OCI-LY1 (cell line): ENCODE data around the gene PCGF3.

Source experiments
- H2AFZ ChIP-seq: fragments of 200-600 bp; sonication (generic), shearing (Covaris generic); 2 replicates; pipeline ENCODE4 v1.6.0; 2014; ENCODE audit warnings: antibody characterized with exemption, mild to moderate bottlenecking, low read length
- H3F3A ChIP-seq: fragments of 200-600 bp; sonication (generic), shearing (Covaris generic); 2 replicates; pipeline ENCODE4 v1.6.0; 2014; ENCODE audit warnings: mild to moderate bottlenecking, antibody characterized with exemption, low read length, moderate library complexity; ENCODE audit not compliant: insufficient read depth
- H3K27ac ChIP-seq: fragments of 200-600 bp; sonication (generic); 2 replicates; pipeline ENCODE4 v1.5.1; 2014; ENCODE audit warnings: low read length, mixed run types, mild to moderate bottlenecking, low read depth; ENCODE audit not compliant: poor library complexity, severe bottlenecking
- H3K27me3 ChIP-seq: fragments of 200-600 bp; sonication (generic); 2 replicates; pipeline ENCODE4 v1.6.0; 2014; ENCODE audit warnings: antibody characterized with exemption, mild to moderate bottlenecking, low read length, moderate library complexity; ENCODE audit not compliant: insufficient read depth
- H3K36me3 ChIP-seq: fragments of 200-600 bp; sonication (generic); 2 replicates; pipeline ENCODE4 v1.6.1; 2014; ENCODE audit warnings: mild to moderate bottlenecking, antibody characterized with exemption, low read length, moderate library complexity, mixed read lengths; ENCODE audit not compliant: insufficient read depth
- H3K4me1 ChIP-seq: fragments of 200-600 bp; sonication (generic); 2 replicates; pipeline ENCODE4 v1.5.1; 2014; ENCODE audit warnings: mild to moderate bottlenecking, low read length, moderate library complexity; ENCODE audit not compliant: insufficient read depth, severe bottlenecking
- H3K4me2 ChIP-seq: fragments of 200-600 bp; sonication (generic), shearing (Covaris generic); 2 replicates; pipeline ENCODE4 v1.6.1; 2014; ENCODE audit warnings: low read length
- H3K4me3 ChIP-seq: fragments of 200-600 bp; sonication (generic); 2 replicates; pipeline ENCODE4 v1.5.1; 2014; ENCODE audit warnings: low read length, low read depth, mild to moderate bottlenecking, mixed read lengths; ENCODE audit not compliant: poor library complexity, severe bottlenecking
- H3K79me2 ChIP-seq: fragments of 200-600 bp; shearing (Covaris generic); 2 replicates; pipeline ENCODE4 v1.6.1; 2016; ENCODE audit warnings: mixed run types, low read length, mixed read lengths; ENCODE audit not compliant: insufficient read depth
- H3K9ac ChIP-seq: fragments of 200-600 bp; sonication (generic), shearing (Covaris generic); 2 replicates; pipeline ENCODE4 v1.6.1; 2014; ENCODE audit warnings: mild to moderate bottlenecking, low read length, mixed read lengths
- H3K9me2 ChIP-seq: fragments of 200-600 bp; sonication (generic), shearing (Covaris generic); 2 replicates; pipeline ENCODE4 v1.6.1; 2014; ENCODE audit warnings: low read depth, mild to moderate bottlenecking, low read length, mixed read lengths
- H3K9me3 ChIP-seq: fragments of 200-600 bp; shearing (Covaris generic); 2 replicates; pipeline ENCODE4 v1.6.1; 2014; ENCODE audit warnings: low read length, mixed read lengths
- H4K20me1 ChIP-seq: fragments of 200-600 bp; sonication (generic), shearing (Covaris generic); 2 replicates; pipeline ENCODE4 v1.6.0; 2016; ENCODE audit warnings: mild to moderate bottlenecking, low read length; ENCODE audit not compliant: insufficient read depth
- CTCF ChIP-seq: fragments of 200-600 bp; sonication (generic), shearing (Covaris generic); IDR thresholded peaks from 2 replicates; pipeline ENCODE4 v1.5.1; 2017; ENCODE audit warnings: mild to moderate bottlenecking, antibody characterized with exemption, low read length, moderate library complexity, mixed read lengths
- EZH2 ChIP-seq: fragments of 200-600 bp; sonication (generic), shearing (Covaris generic); IDR thresholded peaks from 2 replicates; pipeline ENCODE4 v1.8.0; 2017; ENCODE audit warnings: borderline replicate concordance, mixed run types, mild to moderate bottlenecking, antibody characterized with exemption, low read length, moderate library complexity, mixed read lengths

PCGF3 gene

DNA sequence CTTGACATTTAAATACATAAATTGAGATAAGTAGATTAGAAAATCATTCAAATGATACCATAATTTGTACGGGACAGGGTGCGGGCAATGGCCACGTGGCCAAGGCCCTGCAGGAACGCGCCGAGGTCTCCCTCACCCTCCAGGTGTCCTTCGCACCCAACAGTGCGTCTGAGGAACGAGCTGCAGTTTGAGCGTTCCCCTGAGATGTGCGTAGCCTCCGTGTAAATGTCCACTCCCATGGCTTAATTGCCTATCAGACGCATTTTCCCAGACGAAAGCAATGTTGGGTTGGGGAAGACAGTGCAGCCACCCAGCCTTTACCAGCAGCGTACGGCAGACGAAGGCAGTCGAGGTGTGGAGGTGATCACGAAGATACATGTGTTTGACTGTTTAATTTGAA lies 63.9 kb downstream of the PCGF3 start:
- Histone ChIP-seq H3K27ac (no peak overlapping the region), H3K4me3 (no peak overlapping the region), H3K9me3 (no peaks in the 10 kb centered on the region), H3K4me1 (no peaks in the 10 kb centered on the region), H3K79me2 (0 out of 2 replicates have a peak, but pooled peaks cover 4% of the 10 kb centered on the region), H4K20me1 (no peaks in the 10 kb centered on the region), H2AFZ (no peak overlapping the region), H3K36me3 (peaks cover 70% of the 10 kb centered on the region), H3K4me2 (no peak overlapping the region), H3F3A (no peaks in the 10 kb centered on the region), H3K27me3 (no peaks in the 10 kb centered on the region), H3K9me2 (no peaks in the 10 kb centered on the region), H3K9ac (no peak overlapping the region)
- no peak for TF ChIP-seq CTCF
- TF ChIP-seq EZH2: no peak

GRCh38 chr4:770022-770421 lies 64.4 kb downstream of the PCGF3 start:
- H3K36me3 ChIP-seq: peaks cover 73% of the 10 kb centered on the region
- H3F3A ChIP-seq: no peaks in the 10 kb centered on the region

DNA sequence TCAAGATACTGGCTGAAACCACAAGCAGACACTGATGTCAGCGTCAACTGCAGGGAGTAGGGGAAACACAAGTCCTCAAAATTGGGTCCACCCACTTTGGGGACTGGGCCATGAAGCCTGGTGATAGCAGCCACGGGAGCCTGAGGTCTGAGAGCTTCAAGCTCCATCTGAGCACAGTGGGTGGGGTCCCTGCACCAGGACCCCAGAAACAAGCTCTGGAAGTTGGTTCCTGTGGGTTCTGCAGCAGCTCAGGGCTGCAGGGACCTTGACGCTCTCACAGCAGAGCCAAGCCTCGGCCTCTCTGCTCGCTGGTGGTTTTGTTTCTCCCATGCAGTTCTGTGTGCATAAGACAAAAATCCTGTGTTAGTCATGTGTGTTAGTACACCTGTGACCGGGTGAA lies 65.8 kb downstream of the PCGF3 start:
- H3K79me2 ChIP-seq: 0 out of 2 replicates have a peak, but pooled peaks cover 4% of the 10 kb centered on the region
- H3K27me3 ChIP-seq: no peaks in the 10 kb centered on the region
- H2AFZ ChIP-seq: no peak overlapping the region
- no peaks in the 10 kb centered on the region for H3K9me3 ChIP-seq
- peaks cover 80% of the 10 kb centered on the region for H3K36me3 ChIP-seq
- no peaks in the 10 kb centered on the region for H3F3A ChIP-seq
- no peaks in the 10 kb centered on the region for H3K9me2 ChIP-seq
- H4K20me1 ChIP-seq: no peaks in the 10 kb centered on the region
- no peak overlapping the region for H3K9ac ChIP-seq
- no peak for TF ChIP-seq EZH2
- no peak for TF ChIP-seq CTCF
- no peak overlapping the region for H3K4me3 ChIP-seq
- no peak overlapping the region for H3K27ac ChIP-seq
- H3K4me1 ChIP-seq: no peaks in the 10 kb centered on the region
- no peak overlapping the region for H3K4me2 ChIP-seq

More at GRCh38 chr4:770022-770421, 64.4 kb downstream of the PCGF3 start:
- TF ChIP-seq EZH2: no peak
- TF ChIP-seq CTCF: no peak
- no peak overlapping the region for H3K27ac ChIP-seq
- H3K4me3 ChIP-seq: no peak overlapping the region
- no peak overlapping the region for H2AFZ ChIP-seq
- H3K4me2 ChIP-seq: no peak overlapping the region
- H3K9me2 ChIP-seq: no peaks in the 10 kb centered on the region
- no peaks in the 10 kb centered on the region for H4K20me1 ChIP-seq
- 0 out of 2 replicates have a peak, but pooled peaks cover 4% of the 10 kb centered on the region for H3K79me2 ChIP-seq
- H3K9me3 ChIP-seq: no peaks in the 10 kb centered on the region
- H3K4me1 ChIP-seq: no peaks in the 10 kb centered on the region
- no peak overlapping the region for H3K9ac ChIP-seq
- no peaks in the 10 kb centered on the region for H3K27me3 ChIP-seq
